DOHH2 (cell line): ENCODE data around the gene ACTG1.

ENCODE experiments used
- H3F3A ChIP-seq: fragments of 200-600 bp; sonication (generic), shearing (Covaris generic); 2 replicates; pipeline ENCODE4 v1.6.0; 2016; ENCODE audit warnings: antibody characterized with exemption, mild to moderate bottlenecking; ENCODE audit not compliant: control insufficient read depth, insufficient read depth
- H3K27ac ChIP-seq: fragments of 200-600 bp; sonication (generic); 2 replicates; pipeline ENCODE4 v1.5.1; 2014; ENCODE audit warnings: low read depth, mild to moderate bottlenecking, low read length, moderate library complexity
- H3K27me3 ChIP-seq: fragments of 200-600 bp; sonication (generic); 2 replicates; pipeline ENCODE4 v1.6.1; 2014; ENCODE audit warnings: mild to moderate bottlenecking, low read length, mixed read lengths; ENCODE audit not compliant: control insufficient read depth
- H3K36me3 ChIP-seq: fragments of 200-600 bp; sonication (generic); 2 replicates; pipeline ENCODE4 v1.6.1; 2014; ENCODE audit warnings: mild to moderate bottlenecking, low read length, moderate library complexity, mixed read lengths; ENCODE audit not compliant: control insufficient read depth
- H3K4me1 ChIP-seq: fragments of 200-600 bp; sonication (generic); 2 replicates; pipeline ENCODE4 v1.6.1; 2014; ENCODE audit warnings: mild to moderate bottlenecking, low read length, mixed read lengths; ENCODE audit not compliant: control insufficient read depth
- H3K4me2 ChIP-seq: fragments of 200-600 bp; sonication (generic); 2 replicates; pipeline ENCODE4 v1.6.0; 2014; ENCODE audit warnings: mild to moderate bottlenecking, low read length, moderate library complexity
- H3K4me3 ChIP-seq: fragments of 200-600 bp; sonication (generic); 2 replicates; pipeline ENCODE4 v1.5.1; 2014; ENCODE audit warnings: mild to moderate bottlenecking, low read length, mixed read lengths
- H3K79me2 ChIP-seq: fragments of 200-600 bp; sonication (generic); 2 replicates; pipeline ENCODE4 v1.6.1; 2014; ENCODE audit warnings: mild to moderate bottlenecking, low read length, mixed read lengths; ENCODE audit not compliant: control insufficient read depth
- H3K9me2 ChIP-seq: fragments of 200-600 bp; sonication (generic); replicated peaks from 2 replicates; pipeline ENCODE4 v1.6.1; 2014; ENCODE audit warnings: mild to moderate bottlenecking, low read length, mixed read lengths; ENCODE audit not compliant: control insufficient read depth
- H3K9me3 ChIP-seq: fragments of 200-600 bp; sonication (generic); 2 replicates; pipeline ENCODE4 v1.6.1; 2014; ENCODE audit warnings: antibody characterized with exemption, low read length, mixed read lengths; ENCODE audit not compliant: control insufficient read depth, insufficient read depth
- H4K20me1 ChIP-seq: fragments of 200-600 bp; sonication (generic); 2 replicates; pipeline ENCODE4 v1.6.0; 2014; ENCODE audit warnings: low read depth, mild to moderate bottlenecking, antibody characterized with exemption, low read length, moderate library complexity; ENCODE audit not compliant: control insufficient read depth, insufficient read depth
- EZH2phosphoT487 ChIP-seq: fragments of 200-600 bp; sonication (generic); IDR thresholded peaks from 2 replicates; pipeline ENCODE4 v1.6.1; 2017; ENCODE audit warnings: borderline replicate concordance, mild to moderate bottlenecking, antibody characterized with exemption, low read length, moderate library complexity, mixed read lengths
- TF ChIP-seq, protein P1 (sequence below): fragments of 200-600 bp; sonication (generic); IDR thresholded peaks from one replicate; pipeline ENCODE4 v1.5.1; 2014; ENCODE audit warnings: antibody characterized with exemption, mild to moderate bottlenecking, low read depth, low read length; ENCODE audit not compliant: poor library complexity, severe bottlenecking

ACTG1 gene

DNA sequence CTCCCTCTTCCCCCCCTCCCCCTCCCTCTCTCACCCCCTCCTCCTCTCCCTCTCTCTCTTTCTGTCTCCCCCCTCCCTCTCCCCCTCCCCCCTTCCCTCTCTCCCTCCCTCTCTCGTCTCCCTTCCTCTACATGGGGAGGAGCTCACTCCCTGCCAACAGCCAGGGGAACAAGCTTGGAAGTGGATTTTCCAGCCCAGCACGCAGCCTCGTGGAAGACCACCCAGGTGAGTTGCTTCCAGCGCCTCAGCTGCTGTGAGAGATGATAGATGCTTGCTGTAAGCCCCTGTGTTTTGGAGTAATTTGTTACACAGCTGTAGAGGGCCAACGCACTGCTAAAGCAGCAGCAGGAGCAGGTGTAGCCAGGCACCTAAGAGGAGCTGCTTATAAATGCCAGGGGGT is 20.8 kb downstream of the ACTG1 start:
- no peaks in the 10 kb centered on the region for H3K79me2 ChIP-seq
- no peaks in the 10 kb centered on the region for H4K20me1 ChIP-seq
- no peaks in the 10 kb centered on the region for H3K36me3 ChIP-seq
- no peak overlapping the region for H3K4me2 ChIP-seq
- TF ChIP-seq, protein P1, sequence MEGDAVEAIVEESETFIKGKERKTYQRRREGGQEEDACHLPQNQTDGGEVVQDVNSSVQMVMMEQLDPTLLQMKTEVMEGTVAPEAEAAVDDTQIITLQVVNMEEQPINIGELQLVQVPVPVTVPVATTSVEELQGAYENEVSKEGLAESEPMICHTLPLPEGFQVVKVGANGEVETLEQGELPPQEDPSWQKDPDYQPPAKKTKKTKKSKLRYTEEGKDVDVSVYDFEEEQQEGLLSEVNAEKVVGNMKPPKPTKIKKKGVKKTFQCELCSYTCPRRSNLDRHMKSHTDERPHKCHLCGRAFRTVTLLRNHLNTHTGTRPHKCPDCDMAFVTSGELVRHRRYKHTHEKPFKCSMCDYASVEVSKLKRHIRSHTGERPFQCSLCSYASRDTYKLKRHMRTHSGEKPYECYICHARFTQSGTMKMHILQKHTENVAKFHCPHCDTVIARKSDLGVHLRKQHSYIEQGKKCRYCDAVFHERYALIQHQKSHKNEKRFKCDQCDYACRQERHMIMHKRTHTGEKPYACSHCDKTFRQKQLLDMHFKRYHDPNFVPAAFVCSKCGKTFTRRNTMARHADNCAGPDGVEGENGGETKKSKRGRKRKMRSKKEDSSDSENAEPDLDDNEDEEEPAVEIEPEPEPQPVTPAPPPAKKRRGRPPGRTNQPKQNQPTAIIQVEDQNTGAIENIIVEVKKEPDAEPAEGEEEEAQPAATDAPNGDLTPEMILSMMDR, result no peak
- no peak for TF ChIP-seq EZH2phosphoT487
- H3K27ac ChIP-seq, result no peak overlapping the region
- no peak overlapping the region for H3K4me3 ChIP-seq
- peaks cover 22% of the 10 kb centered on the region for H3K27me3 ChIP-seq
- peaks cover 9% of the 10 kb centered on the region for H3K4me1 ChIP-seq
- no peaks in the 10 kb centered on the region for H3K9me2 ChIP-seq
- H3F3A ChIP-seq, result no peaks in the 10 kb centered on the region
- H3K9me3 ChIP-seq, result no peaks in the 10 kb centered on the region

DNA sequence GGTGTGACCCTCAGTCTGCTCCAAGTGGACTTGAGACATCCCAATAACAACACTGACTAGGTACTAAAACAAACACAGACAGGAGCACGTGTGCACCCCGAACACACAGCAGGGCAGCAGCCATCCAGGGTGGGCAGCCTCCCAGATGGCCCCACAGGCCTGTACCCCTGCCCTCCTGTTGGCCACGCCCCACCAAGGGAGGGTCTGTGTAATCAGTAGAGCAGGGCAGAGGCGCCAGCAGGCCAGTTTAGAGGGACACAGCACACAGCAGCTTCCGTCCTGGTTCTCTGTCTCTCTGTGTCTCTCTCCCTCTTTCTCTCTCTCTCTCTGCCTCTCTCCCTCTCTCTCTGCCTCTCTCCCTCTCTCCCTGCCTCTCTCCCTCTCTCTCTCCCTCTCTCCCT is 21.4 kb downstream of the ACTG1 start:
- Histone ChIP-seq H3K9me3 (no peaks in the 10 kb centered on the region), H4K20me1 (no peaks in the 10 kb centered on the region), H3K4me3 (no peak overlapping the region), H3K27ac (no peak overlapping the region), H3K27me3 (peaks cover 22% of the 10 kb centered on the region), H3K9me2 (no peaks in the 10 kb centered on the region), H3K79me2 (no peaks in the 10 kb centered on the region), H3K36me3 (no peaks in the 10 kb centered on the region), H3F3A (no peaks in the 10 kb centered on the region), H3K4me1 (peaks cover 12% of the 10 kb centered on the region), H3K4me2 (no peak overlapping the region)
- TF ChIP-seq EZH2phosphoT487, result no peak
- TF ChIP-seq, protein P1, result no peak

DNA sequence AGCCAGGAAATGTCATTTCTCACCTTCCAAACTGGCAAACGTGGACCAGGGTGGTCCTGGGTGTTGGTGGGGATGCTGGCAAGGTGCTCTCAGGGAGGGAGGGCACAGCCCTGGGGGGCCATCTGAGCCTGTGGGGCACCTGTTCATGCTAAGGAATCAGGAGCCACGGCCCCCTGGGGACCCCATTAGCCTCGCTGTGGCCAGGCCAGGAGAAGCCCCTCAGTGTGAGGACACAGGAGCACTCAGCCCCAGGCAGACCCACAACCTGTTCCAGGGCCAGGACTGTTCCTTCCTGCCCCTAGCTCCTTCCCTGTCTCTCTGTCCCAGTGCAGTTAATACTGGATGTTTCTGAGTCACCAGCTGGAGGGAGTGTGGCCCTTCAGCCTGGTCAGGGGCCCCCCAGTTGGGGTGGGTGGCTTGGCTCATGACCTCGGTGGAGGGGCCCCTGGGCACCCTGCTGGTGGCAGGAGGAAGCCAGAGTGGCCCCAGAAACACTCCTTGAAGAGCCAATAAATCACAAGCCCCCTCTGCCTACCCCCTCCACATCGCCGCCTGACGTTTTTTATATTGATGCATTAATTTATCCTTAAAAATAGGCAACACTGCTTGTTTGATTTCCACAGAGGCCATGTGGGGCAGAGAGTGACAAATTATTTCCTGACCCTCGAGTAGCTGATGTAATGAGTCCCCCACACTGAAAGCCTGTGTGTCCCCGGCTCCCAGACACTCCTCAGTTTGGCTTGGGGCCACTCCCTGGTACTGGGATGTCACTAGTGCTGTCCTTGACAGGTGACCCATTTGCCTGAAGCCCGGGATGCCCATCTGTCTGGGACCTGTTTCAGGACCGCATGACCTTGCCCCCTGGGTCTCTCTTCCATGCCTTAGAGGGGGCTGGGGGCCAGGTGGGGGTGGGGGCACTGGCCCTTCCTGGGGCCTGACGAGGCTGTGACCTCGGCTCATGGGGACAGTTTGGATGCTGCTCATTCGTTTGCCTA is 22.3 kb downstream of the ACTG1 start:
- H4K20me1 ChIP-seq, result no peaks in the 10 kb centered on the region
- H3K9me3 ChIP-seq, result no peaks in the 10 kb centered on the region
- H3K9me2 ChIP-seq, result no peaks in the 10 kb centered on the region
- TF ChIP-seq, protein P1, result no peak
- no peak for TF ChIP-seq EZH2phosphoT487
- H3K4me2 ChIP-seq, result no peak overlapping the region
- no peaks in the 10 kb centered on the region for H3F3A ChIP-seq
- H3K4me1 ChIP-seq, result peaks cover 16% of the 10 kb centered on the region
- H3K27ac ChIP-seq, result no peak overlapping the region
- no peak overlapping the region for H3K4me3 ChIP-seq
- no peaks in the 10 kb centered on the region for H3K79me2 ChIP-seq
- no peaks in the 10 kb centered on the region for H3K36me3 ChIP-seq
- peaks cover 22% of the 10 kb centered on the region for H3K27me3 ChIP-seq
